Measurements from ENCODE around the gene ZNF609. TPM values are rescaled to one million over a fixed set of nuclear protein-coding genes. Genes with fewer than 3 reads are reported as not detected.

Gene ZNF609
- total and polyA plus RNA-seq, 10 of the 15 experiments (the other 5 are each of a cell fraction or from before 2014, with no cell fraction given): 5.1 to 35.3 (median 13.6) TPM

GRCh38 chr15:64610257-64610919 is 150.0 kb downstream of the ZNF609 start:
- ChIA-PET SMC1A (ENCODE audit: uncharacterized antibody, unreplicated experiment) (interaction anchor here (0.9 to 2.4 kb wide), 13 partner anchors 9 to 183 kb away, joined by 3 to 11 read pairs (median 4); no protein-coding TSS in a partner anchor), CTCF (interaction anchor here (0.9 to 1.5 kb wide), 2 partner anchors 9 to 31 kb away, joined by 4 read pairs; no protein-coding TSS in a partner anchor), POLR2A (interaction anchor here (0.8 to 2.0 kb wide), 3 partner anchors 10 to 24 kb away, joined by 4 to 8 read pairs (median 6); no protein-coding TSS in a partner anchor), RAD21 (ENCODE audit: unreplicated experiment) (interaction anchor here (1.3 to 1.6 kb wide), 3 partner anchors 13 to 107 kb away, joined by 3 to 4 read pairs (median 4); no protein-coding TSS in a partner anchor)
- Histone ChIP-seq H4K20me1 (ENCODE audit: control insufficient read depth, insufficient read depth) (no peaks in the 10 kb centered on the region), H3K4me3 (no peak overlapping the region), H3K79me2 (ENCODE audit: control insufficient read depth, insufficient read depth, low read length) (peaks cover 22% of the 10 kb centered on the region), H3K27me3 (replicated peaks in 1 of 2; ENCODE audit: control insufficient read depth in 2 of 2, insufficient read depth in 2 of 2, low read length in 1 of 2) (no peaks in the 10 kb centered on the region), H3K9ac (ENCODE audit: control insufficient read depth, insufficient read depth, low read length) (no peak overlapping the region), H3K4me1 (ENCODE audit: control insufficient read depth, insufficient read depth, low read length) (no peaks in the 10 kb centered on the region), H3K36me3 (ENCODE audit: control insufficient read depth in 2 of 2, insufficient read depth in 2 of 2, low read length in 1 of 2) (no peaks in the 10 kb centered on the region), H3K27ac (ENCODE audit: control insufficient read depth, insufficient read depth) (no peak overlapping the region), H3K9me3 (replicated peaks; ENCODE audit: control insufficient read depth, insufficient read depth, low read length) (no peaks in the 10 kb centered on the region), H2AFZ (ENCODE audit: control insufficient read depth, low read depth, low read length) (no peak overlapping the region), H3K4me2 (ENCODE audit: control insufficient read depth, insufficient read depth) (no peak overlapping the region)
- intact Hi-C loops (cut with micrococcal nuclease; ENCODE audit: unreplicated experiment): no loop called here
- no TSS peak for BruUV-seq (replicated peaks)
- no peak for DNase-seq (ENCODE audit: low read depth, low spot score)
- in situ Hi-C loops (cut with MboI): no loop called here
- no peak for FAIRE-seq
- 83% methylated on average over 7 of the region's 7 CpGs for WGBS (ENCODE audit: insufficient coverage, insufficient replicate concordance, low lambda C conversion rate, missing lambda C conversion rate)
- ATAC-seq: no peak
- TF ChIP-seq SIN3A (IDR thresholded peaks at IDR 0.05; ENCODE audit: low read depth, low read length) (no peak), HCFC1 (IDR thresholded peaks at IDR 0.05; ENCODE audit: low read length) (no peak), HDAC2 (IDR thresholded peaks at IDR 0.05) (no peak), SREBF1 (IDR thresholded peaks at IDR 0.05; ENCODE audit: low read length) (no peak), MYC (IDR thresholded peaks at IDR 0.05; ENCODE audit: insufficient read depth, insufficient read length, insufficient replicate concordance, low read length, severe bottlenecking) (no peak), STAT3 (IDR thresholded peaks at IDR 0.05; ENCODE audit: low read depth, low read length) (no peak), JUNB (IDR thresholded peaks at IDR 0.05) (no peak), RBBP5 (conservative IDR thresholded peaks at IDR 0.05) (no peak), ZNF592 (IDR thresholded peaks at IDR 0.05) (no peak), CHD2 (IDR thresholded peaks at IDR 0.05; ENCODE audit: borderline replicate concordance, low read depth, low read length) (no peak), MAX (IDR thresholded peaks at IDR 0.05; ENCODE audit: low read depth, low read length) (no peak), IRF5 (IDR thresholded peaks at IDR 0.05; ENCODE audit: borderline replicate concordance) (no peak), ZNF207 (IDR thresholded peaks at IDR 0.05; ENCODE audit: borderline replicate concordance) (no peak), PML (IDR thresholded peaks at IDR 0.05; ENCODE audit: low read length) (no peak), EED (IDR thresholded peaks at IDR 0.05; ENCODE audit: low read depth) (no peak), CREM (IDR thresholded peaks at IDR 0.05; ENCODE audit: low read depth) (no peak), IRF4 (IDR thresholded peaks at IDR 0.05; ENCODE audit: low read depth, low read length) (no peak)
